Colonic mucosa (tissue), 4 donors: ENCODE data around the gene TMEM141. TPM values are rescaled to one million over a fixed set of nuclear protein-coding genes. Genes with fewer than 3 reads are reported as not detected.
"Not testable (repeated sequence)": the region's sequence is repeated elsewhere in the genome, so short reads cannot be mapped to it uniquely, and the experiment has no call there.

Experiments used
- DNase-seq: peaks from one replicate; pipeline ENCODE4 v3.0.0-alpha.2; 2020
- H3K27ac ChIP-seq: fragments of 200-600 bp; one replicate; pipeline ENCODE4 v1.8.0; 2021
- H3K27me3 ChIP-seq: fragments of 200-600 bp; one replicate; pipeline ENCODE4 v1.8.0; 2021
- H3K36me3 ChIP-seq: fragments of 200-600 bp; one replicate; pipeline ENCODE4 v1.8.0; 2021
- H3K4me1 ChIP-seq: fragments of 200-600 bp; one replicate; pipeline ENCODE4 v1.8.0; 2021; ENCODE audit warnings: mild to moderate bottlenecking
- H3K4me3 ChIP-seq: fragments of 200-600 bp; one replicate; pipeline ENCODE4 v1.8.0; 2021
- H3K9ac ChIP-seq, 2 donors: one replicate each; pipeline ENCODE4 v1.7.0; 2013; ENCODE audit warnings: control low read depth in 2 of 2, low read depth in 2 of 2, low read length in 2 of 2
- H3K9me3 ChIP-seq: fragments of 200-600 bp; one replicate; pipeline ENCODE4 v1.8.0; 2021
- CTCF ChIP-seq: fragments of 200-600 bp; IDR thresholded peaks from one replicate; pipeline ENCODE4 v1.8.0; 2022; ENCODE audit warnings: antibody characterized with exemption, mild to moderate bottlenecking
- intact Hi-C: fragments of 100-400 bp; cut with DNase I; formaldehyde crosslinking; loops from one replicate; pipeline ENCODE4 v1.14.1; 2022
- total RNA-seq, 2 donors: library from RNA; stranded (reverse); fragmentation: NEBNext Ultra II Directional in 1 of 2; extraction: Animal tissue kit (Norgen Biotek cat#: 25700) in 1 of 2; gene quantifications; one replicate each; pipeline ENCODE4 v1.2.1, GENCODE V29; 2021
- donor health status: healthy.
- donor health status: DM: no; HTN: no; CAD: no.
- donor health status: DM: no; HTN: no; CAD: no.

Gene TMEM141
- total RNA-seq, 2 donors from 2014 or later, result 236 to 366 TPM

- intact Hi-C loops, result no loop called here
- Histone ChIP-seq H3K27ac (no peak overlapping the region), H3K4me1 (no peaks in the 10 kb centered on the region), H3K27me3 (no peaks in the 10 kb centered on the region), H3K4me3 (no peak overlapping the region), H3K9ac (no peak overlapping the region), H3K36me3 (peaks cover 20% of the 10 kb centered on the region), H3K9me3 (no peaks in the 10 kb centered on the region)
- no peak for TF ChIP-seq CTCF
- no peak for DNase-seq
These were observed 39.1 kb downstream of the TMEM141 start for GRCh38 chr9:136829981-136830885.

- no peak for TF ChIP-seq CTCF
- no peak for DNase-seq
- H3K4me3 ChIP-seq, result no peak overlapping the region
- H3K27ac ChIP-seq, result no peak overlapping the region
- intact Hi-C loops, result no loop called here
- H3K36me3 ChIP-seq, result peaks cover 20% of the 10 kb centered on the region
- H3K9me3 ChIP-seq, result no peaks in the 10 kb centered on the region
- H3K27me3 ChIP-seq, result no peaks in the 10 kb centered on the region
- H3K9ac ChIP-seq, result no peak overlapping the region
- H3K4me1 ChIP-seq, result no peaks in the 10 kb centered on the region
These were observed 40.0 kb downstream of the TMEM141 start for GRCh38 chr9:136831002-136831719.

- H3K27me3 ChIP-seq, result no peaks in the 10 kb centered on the region
- no peak for DNase-seq
- intact Hi-C loops, result no loop called here
- no peak overlapping the region for H3K9ac ChIP-seq
- peaks cover 20% of the 10 kb centered on the region for H3K36me3 ChIP-seq
- no peak overlapping the region for H3K27ac ChIP-seq
- H3K4me3 ChIP-seq, result no peak overlapping the region
- no peaks in the 10 kb centered on the region for H3K9me3 ChIP-seq
- no peak for TF ChIP-seq CTCF
- H3K4me1 ChIP-seq, result no peaks in the 10 kb centered on the region
These were observed 40.6 kb downstream of the TMEM141 start for GRCh38 chr9:136831720-136832104.

GRCh38 chr9:136832581-136832980 is 41.4 kb downstream of the TMEM141 start:
- DNase-seq, result no peak
- H3K4me3 ChIP-seq, result no peak overlapping the region
- no peak overlapping the region for H3K27ac ChIP-seq
- H3K9me3 ChIP-seq, result no peaks in the 10 kb centered on the region
- no peaks in the 10 kb centered on the region for H3K4me1 ChIP-seq
- no peak for TF ChIP-seq CTCF
- intact Hi-C loops, result no loop called here
- no peak overlapping the region for H3K9ac ChIP-seq
- peaks cover 20% of the 10 kb centered on the region for H3K36me3 ChIP-seq
- no peaks in the 10 kb centered on the region for H3K27me3 ChIP-seq

GRCh38 chr9:136833381-136834048 is 42.4 kb downstream of the TMEM141 start:
- H3K4me3 ChIP-seq, H3K9ac ChIP-seq, H3K27ac ChIP-seq, H3K27me3 ChIP-seq, H3K4me1 ChIP-seq, H3K9me3 ChIP-seq, intact Hi-C loops, DNase-seq: not testable (repeated sequence)
- H3K36me3 ChIP-seq, result peaks cover 20% of the 10 kb centered on the region
